SK-N-SH (cell line): ENCODE data around the gene FUT2. TPM values are rescaled to one million over a fixed set of nuclear protein-coding genes. Genes with fewer than 3 reads are reported as not detected.
"Not testable (repeated sequence)": the region's sequence is repeated elsewhere in the genome, so short reads cannot be mapped to it uniquely, and the experiment has no call there.

Experiments used
- CTCF ChIA-PET: fragments of 300-600, 350-600 bp; formaldehyde crosslinking; extraction: SDS; loops from one replicate; lab custom pipeline; 2021; lab: Yijun Ruan, JAX
- POLR2A ChIA-PET: fragments of 350-600 bp; sonication (Branson Sonifier 250); formaldehyde crosslinking; extraction: SDS; loops from one replicate; lab custom pipeline; 2020; ENCODE audit warnings: antibody characterized with exemption, inconsistent platforms; lab: Yijun Ruan, JAX
- DNase-seq: peaks from one replicate; pipeline ENCODE4 v3.0.0; 2012
- H2AFZ ChIP-seq: fragments of 200-600 bp; sonication (generic); 2 replicates; pipeline ENCODE4 v1.8.1; 2016; ENCODE audit warnings: antibody characterized with exemption, mild to moderate bottlenecking, low read depth
- H3F3A ChIP-seq: fragments of 200-600 bp; sonication (generic); replicated peaks from 2 replicates; pipeline ENCODE3; 2016; ENCODE audit warnings: antibody characterized with exemption, mild to moderate bottlenecking; ENCODE audit not compliant: insufficient read depth
- H3K27ac ChIP-seq, 2 experiments: fragments of 200-500 bp in 1 of 2; fragments of 200-600 bp in 1 of 2; sonication (Bioruptor generic) in 1 of 2; sonication (generic), shearing (Covaris generic) in 1 of 2; 2 replicates each; pipeline versions ENCODE4 v1.5.1 to v1.6.1; 2014 to 2016; ENCODE audit warnings: low read depth in 2 of 2, inconsistent platforms in 1 of 2, low read length in 1 of 2, mild to moderate bottlenecking in 1 of 2, mixed read lengths in 1 of 2
- H3K27me3 ChIP-seq: fragments of 200-600 bp; sonication (generic), shearing (Covaris generic); 2 replicates; pipeline ENCODE4 v1.6.1; 2016; ENCODE audit warnings: mixed run types; ENCODE audit not compliant: insufficient read depth
- H3K36me3 ChIP-seq, 2 experiments: fragments of 200-500 bp in 1 of 2; fragments of 200-600 bp in 1 of 2; sonication (Bioruptor generic) in 1 of 2; sonication (generic) in 1 of 2; replicated peaks in 1 of 2; 2 replicates each; pipeline versions ENCODE3 to v1.5.1; 2014 to 2016; ENCODE audit warnings: low read length in 1 of 2, mild to moderate bottlenecking in 1 of 2; ENCODE audit not compliant: insufficient read depth in 2 of 2, control insufficient read depth in 1 of 2
- H3K4me1 ChIP-seq, 2 experiments: fragments of 200-500 bp in 1 of 2; fragments of 200-600 bp in 1 of 2; sonication (Bioruptor generic) in 1 of 2; sonication (generic), shearing (Covaris generic) in 1 of 2; 2 replicates each; pipeline versions ENCODE4 v1.5.1 to v1.6.1; 2014 to 2016; ENCODE audit warnings: low read depth in 1 of 2, low read length in 1 of 2, mixed run types in 1 of 2; ENCODE audit not compliant: insufficient read depth in 2 of 2, control insufficient read depth in 1 of 2
- H3K4me2 ChIP-seq: fragments of 200-600 bp; sonication (generic), shearing (Covaris generic); 2 replicates; pipeline ENCODE4 v1.6.1; 2017; ENCODE audit warnings: mixed run types
- H3K4me3 ChIP-seq, 2 experiments: fragments of 200-500 bp in 1 of 2; fragments of 200-600 bp in 1 of 2; sonication (Bioruptor generic) in 1 of 2; sonication (generic), shearing (Covaris generic) in 1 of 2; 2 replicates each; pipeline versions ENCODE4 v1.5.1 to v1.8.1; 2014 to 2016; ENCODE audit warnings: low read depth in 2 of 2, inconsistent platforms in 1 of 2, low read length in 1 of 2, mild to moderate bottlenecking in 1 of 2, mixed read lengths in 1 of 2, moderate library complexity in 1 of 2
- H3K79me2 ChIP-seq: fragments of 200-600 bp; sonication (generic); 2 replicates; pipeline ENCODE4 v1.8.1; 2017; ENCODE audit warnings: mild to moderate bottlenecking; ENCODE audit not compliant: insufficient read depth
- H3K9ac ChIP-seq: fragments of 200-600 bp; sonication (generic); 2 replicates; pipeline ENCODE4 v1.6.1; 2017; ENCODE audit warnings: mixed run types
- H3K9me2 ChIP-seq: fragments of 200-600 bp; sonication (generic); 2 replicates; pipeline ENCODE4 v1.6.1; 2017; ENCODE audit warnings: mixed run types
- H3K9me3 ChIP-seq: fragments of 200-600 bp; sonication (generic); 2 replicates; pipeline ENCODE4 v1.6.1; 2017; ENCODE audit warnings: mixed run types, mild to moderate bottlenecking, moderate library complexity
- H4K20me1 ChIP-seq: fragments of 200-600 bp; sonication (generic); 2 replicates; pipeline ENCODE4 v1.6.1; 2017; ENCODE audit warnings: mild to moderate bottlenecking, mixed run types; ENCODE audit not compliant: insufficient read depth
- CHD2 ChIP-seq: fragments of 150-350 bp; IDR thresholded peaks from 2 replicates; pipeline ENCODE4 v1.6.1; 2018; ENCODE audit warnings: low read length; ENCODE audit not compliant: partially characterized antibody
- CTCF ChIP-seq: fragments of 200-600 bp; sonication (generic); IDR thresholded peaks from 2 replicates; pipeline ENCODE4 v1.6.1; 2017; ENCODE audit warnings: antibody characterized with exemption, mild to moderate bottlenecking, moderate library complexity
- ELF1 ChIP-seq: IDR thresholded peaks from 2 replicates; pipeline ENCODE4 v1.4.0; 2012
- EP300 ChIP-seq, 2 experiments: IDR thresholded peaks; 2 replicates each; pipeline versions ENCODE4 v1.4.0 to v1.6.1; 2012; ENCODE audit warnings: borderline replicate concordance in 1 of 2, low read depth in 1 of 2, low read length in 1 of 2
- FOSL2 ChIP-seq: IDR thresholded peaks from 2 replicates; pipeline ENCODE4 v1.4.0; 2012; ENCODE audit warnings: low read depth, mild to moderate bottlenecking, moderate library complexity, borderline replicate concordance
- FOXJ3 ChIP-seq: sonication (generic); formaldehyde crosslinking; IDR thresholded peaks from 2 replicates; pipeline ENCODE4 v1.5.1; 2020; ENCODE audit warnings: mild to moderate bottlenecking, missing genetic modification reagents
- FOXM1 ChIP-seq: IDR thresholded peaks from 2 replicates; pipeline ENCODE4 v1.4.0; 2012; ENCODE audit warnings: low read depth, mild to moderate bottlenecking
- GABPA ChIP-seq: IDR thresholded peaks from 2 replicates; pipeline ENCODE4 v1.4.0; 2012; ENCODE audit warnings: low read depth, mild to moderate bottlenecking
- GATA2 ChIP-seq: sonication (generic); formaldehyde crosslinking; IDR thresholded peaks from 2 replicates; pipeline ENCODE4 v1.5.0; 2020; ENCODE audit warnings: mild to moderate bottlenecking, missing genetic modification reagents
- NFIC ChIP-seq: IDR thresholded peaks from 2 replicates; pipeline ENCODE4 v1.4.0; 2012; ENCODE audit warnings: borderline replicate concordance
- NRF1 ChIP-seq: IDR thresholded peaks from 2 replicates; pipeline ENCODE4 v1.6.1; 2012; ENCODE audit warnings: low read depth, mild to moderate bottlenecking, low read length
- POLR2AphosphoS5 ChIP-seq: IDR thresholded peaks from 2 replicates; pipeline ENCODE4 v1.6.1; 2012; ENCODE audit warnings: low read depth, low read length
- REST ChIP-seq: IDR thresholded peaks from 2 replicates; pipeline ENCODE4 v1.6.1; 2012; ENCODE audit warnings: mild to moderate bottlenecking, low read depth, low read length, moderate library complexity
- RFX5 ChIP-seq: IDR thresholded peaks from 2 replicates; pipeline ENCODE4 v1.6.1; 2012; ENCODE audit warnings: mild to moderate bottlenecking, improper control_type of control experiment, low read length
- TAF1 ChIP-seq: IDR thresholded peaks from 2 replicates; pipeline ENCODE4 v1.6.1; 2012; ENCODE audit warnings: low read depth, mild to moderate bottlenecking, low read length, moderate library complexity, borderline replicate concordance
- TEAD4 ChIP-seq: IDR thresholded peaks from 2 replicates; pipeline ENCODE4 v1.4.0; 2012; ENCODE audit warnings: mild to moderate bottlenecking, borderline replicate concordance; ENCODE audit not compliant: insufficient read depth
- USF1 ChIP-seq: IDR thresholded peaks from 2 replicates; pipeline ENCODE4 v1.4.0; 2012; ENCODE audit warnings: low read depth, borderline replicate concordance
- USF2 ChIP-seq: fragments of 150-350 bp; IDR thresholded peaks from 2 replicates; pipeline ENCODE4 v1.6.1; 2017; ENCODE audit warnings: antibody characterized with exemption, low read length, low read depth, borderline replicate concordance
- WGBS: methylation state at CpG from one replicate; pipeline ENCODE4 v1.1.6; 2017; ENCODE audit warnings: low lambda C conversion rate; 5-methylcytosine and 5-hydroxymethylcytosine counted together
- polyA plus RNA-seq, 3 experiments: library from polyadenylated mRNA; depleted of rRNA; stranded (reverse); fragments of >200 nt; gene quantifications; 2 replicates each; pipeline ENCODE4 v1.2.3, GENCODE V29; 2012

Gene FUT2
- polyA plus RNA-seq, 1 of the 3 experiments (the other 2 are of a cell fraction): not detected

- no peaks in the 10 kb centered on the region for H3K9me3 ChIP-seq
- no peak overlapping the region for H3K4me3 ChIP-seq
- TF ChIP-seq TEAD4 (no peak), FOSL2 (no peak), USF1 (no peak), CHD2 (no peak), NFIC (no peak), EP300 (IDR thresholded peaks at IDR 0.05; ENCODE audit: borderline replicate concordance in 1 of 2, low read depth in 1 of 2, low read length in 1 of 2) (no peak), FOXJ3 (CRISPR knock-in tag) (no peak), REST (no peak), ELF1 (no peak), RFX5 (no peak), POLR2AphosphoS5 (no peak), GABPA (no peak), NRF1 (no peak), FOXM1 (no peak), GATA2 (no peak), TAF1 (no peak), CTCF (no peak), USF2 (no peak)
- H3K27me3 ChIP-seq: no peaks in the 10 kb centered on the region
- no peak overlapping the region for H3K4me2 ChIP-seq
- H3K9me2 ChIP-seq: no peaks in the 10 kb centered on the region
- no peaks in the 10 kb centered on the region for H3K79me2 ChIP-seq
- H3K27ac ChIP-seq: no peak overlapping the region
- no peak overlapping the region for H2AFZ ChIP-seq
- POLR2A ChIA-PET: no interaction called here
- CTCF ChIA-PET: interaction anchor here (2.5 kb wide), 1 partner anchor 11 kb away, joined by 12 read pairs; no protein-coding TSS in a partner anchor
- no peaks in the 10 kb centered on the region for H3K36me3 ChIP-seq
- no peak for DNase-seq
- no peaks in the 10 kb centered on the region for H3K4me1 ChIP-seq
- H4K20me1 ChIP-seq: no peaks in the 10 kb centered on the region
- 77% methylated on average over 3 of the region's 3 CpGs for WGBS
- no peaks in the 10 kb centered on the region for H3F3A ChIP-seq
- no peak overlapping the region for H3K9ac ChIP-seq
These were observed 9.7 kb upstream of the FUT2 start for GRCh38 chr19:48686088-48686487.

GRCh38 chr19:48686637-48687036 lies 9.1 kb upstream of the FUT2 start:
- H3F3A ChIP-seq, H4K20me1 ChIP-seq, H3K9me2 ChIP-seq, H3K4me1 ChIP-seq, H3K9ac ChIP-seq, H2AFZ ChIP-seq, H3K79me2 ChIP-seq, H3K4me3 ChIP-seq, DNase-seq, H3K27me3 ChIP-seq, H3K9me3 ChIP-seq, H3K27ac ChIP-seq, POLR2A ChIA-PET, H3K4me2 ChIP-seq, H3K36me3 ChIP-seq: not testable (repeated sequence)
- CTCF ChIA-PET: interaction anchor here (2.5 kb wide), 1 partner anchor 12 kb away, joined by 12 read pairs; no protein-coding TSS in a partner anchor
- 90% methylated on average over 7 of the region's 7 CpGs for WGBS
